ENCODE measurements around the gene DMD. TPM values are rescaled to one million over a fixed set of nuclear protein-coding genes. Genes with fewer than 3 reads are reported as not detected.

Gene DMD
- total RNA-seq, 1 donor from 2014 or later = 22.2 TPM

GRCh38 chrX:32598707-32599106 lies 612.6 kb downstream of the DMD start:
- Mint-ChIP-seq H3K36me3 (ENCODE audit: low read depth, unreplicated experiment) (no peaks in the 10 kb centered on the region), H3K9me3 (ENCODE audit: unreplicated experiment) (no peaks in the 10 kb centered on the region), H3K4me3 (ENCODE audit: unreplicated experiment) (no peak overlapping the region), H3K27me3 (ENCODE audit: low read depth, unreplicated experiment) (no peaks in the 10 kb centered on the region), H3K27ac (ENCODE audit: unreplicated experiment) (no peak overlapping the region), H3K4me1 (ENCODE audit: low read depth, unreplicated experiment) (no peaks in the 10 kb centered on the region)
- Histone ChIP-seq H2AFZ (ENCODE audit: low read depth, low read length) (no peak overlapping the region), H3K4me3 (ENCODE audit: insufficient read depth, low read depth, low read length) (no peak overlapping the region), H3K4me1 (ENCODE audit: insufficient read depth, low read length) (no peaks in the 10 kb centered on the region), H3K9me3 (ENCODE audit: insufficient read depth, low read depth, low read length) (no peaks in the 10 kb centered on the region), H3K4me2 (ENCODE audit: low read length) (no peak overlapping the region), H3K27ac (ENCODE audit: low read depth, low read length) (no peak overlapping the region), H4K20me1 (ENCODE audit: insufficient read depth, low read length) (no peaks in the 10 kb centered on the region), H3K9ac (ENCODE audit: low read length) (no peak overlapping the region), H3K36me3 (ENCODE audit: insufficient read depth, low read length) (no peaks in the 10 kb centered on the region), H3K27me3 (ENCODE audit: insufficient read depth, low read length) (no peaks in the 10 kb centered on the region), H3K79me2 (ENCODE audit: insufficient read depth, low read length) (no peaks in the 10 kb centered on the region)
- no peak for FAIRE-seq
- DNase-seq (ENCODE audit: low read depth) = no peak
- no peak for TF ChIP-seq EZH2 (IDR thresholded peaks at IDR 0.05; ENCODE audit: insufficient read depth, low read length)
- TF ChIP-seq CTCF (IDR thresholded peaks at IDR 0.05; ENCODE audit: insufficient read depth, low read depth, low read length) = no peak

GRCh38 chrX:32597777-32598176 lies 613.6 kb downstream of the DMD start:
- Histone ChIP-seq H2AFZ (ENCODE audit: low read depth, low read length) (no peak overlapping the region), H3K36me3 (ENCODE audit: insufficient read depth, low read length) (no peaks in the 10 kb centered on the region), H4K20me1 (ENCODE audit: insufficient read depth, low read length) (no peaks in the 10 kb centered on the region), H3K27ac (ENCODE audit: low read depth, low read length) (no peak overlapping the region), H3K9ac (ENCODE audit: low read length) (no peak overlapping the region), H3K27me3 (ENCODE audit: insufficient read depth, low read length) (no peaks in the 10 kb centered on the region), H3K4me3 (ENCODE audit: insufficient read depth, low read depth, low read length) (no peak overlapping the region), H3K4me2 (ENCODE audit: low read length) (no peak overlapping the region), H3K9me3 (ENCODE audit: insufficient read depth, low read depth, low read length) (no peaks in the 10 kb centered on the region), H3K79me2 (ENCODE audit: insufficient read depth, low read length) (no peaks in the 10 kb centered on the region), H3K4me1 (ENCODE audit: insufficient read depth, low read length) (no peaks in the 10 kb centered on the region)
- Mint-ChIP-seq H3K27me3 (ENCODE audit: low read depth, unreplicated experiment) (no peaks in the 10 kb centered on the region), H3K4me1 (ENCODE audit: low read depth, unreplicated experiment) (no peaks in the 10 kb centered on the region), H3K36me3 (ENCODE audit: low read depth, unreplicated experiment) (no peaks in the 10 kb centered on the region), H3K27ac (ENCODE audit: unreplicated experiment) (no peak overlapping the region), H3K9me3 (ENCODE audit: unreplicated experiment) (no peaks in the 10 kb centered on the region), H3K4me3 (ENCODE audit: unreplicated experiment) (no peak overlapping the region)
- DNase-seq (ENCODE audit: low read depth) (no peak), FAIRE-seq (peak; percentile 83)
- TF ChIP-seq CTCF (IDR thresholded peaks at IDR 0.05; ENCODE audit: insufficient read depth, low read depth, low read length) (no peak), EZH2 (IDR thresholded peaks at IDR 0.05; ENCODE audit: insufficient read depth, low read length) (no peak)

GRCh38 chrX:32592786-32593185 lies 618.6 kb downstream of the DMD start:
- Histone ChIP-seq H3K9me3 (ENCODE audit: insufficient read depth, low read depth, low read length) (no peaks in the 10 kb centered on the region), H3K27ac (ENCODE audit: low read depth, low read length) (no peak overlapping the region), H3K79me2 (ENCODE audit: insufficient read depth, low read length) (no peaks in the 10 kb centered on the region), H3K9ac (ENCODE audit: low read length) (no peak overlapping the region), H2AFZ (ENCODE audit: low read depth, low read length) (no peak overlapping the region), H3K4me2 (ENCODE audit: low read length) (no peak overlapping the region), H3K4me1 (ENCODE audit: insufficient read depth, low read length) (no peaks in the 10 kb centered on the region), H3K27me3 (ENCODE audit: insufficient read depth, low read length) (no peaks in the 10 kb centered on the region), H3K4me3 (ENCODE audit: insufficient read depth, low read depth, low read length) (no peak overlapping the region), H3K36me3 (ENCODE audit: insufficient read depth, low read length) (no peaks in the 10 kb centered on the region), H4K20me1 (ENCODE audit: insufficient read depth, low read length) (no peaks in the 10 kb centered on the region)
- no peak for FAIRE-seq
- Mint-ChIP-seq H3K9me3 (ENCODE audit: unreplicated experiment) (no peaks in the 10 kb centered on the region), H3K4me1 (ENCODE audit: low read depth, unreplicated experiment) (no peaks in the 10 kb centered on the region), H3K36me3 (ENCODE audit: low read depth, unreplicated experiment) (no peaks in the 10 kb centered on the region), H3K27me3 (ENCODE audit: low read depth, unreplicated experiment) (no peaks in the 10 kb centered on the region), H3K27ac (ENCODE audit: unreplicated experiment) (no peak overlapping the region), H3K4me3 (ENCODE audit: unreplicated experiment) (no peak overlapping the region)
- no peak for DNase-seq (ENCODE audit: low read depth)
- TF ChIP-seq CTCF (IDR thresholded peaks at IDR 0.05; ENCODE audit: insufficient read depth, low read depth, low read length) (no peak), EZH2 (IDR thresholded peaks at IDR 0.05; ENCODE audit: insufficient read depth, low read length) (no peak)

All from astrocyte (in vitro differentiated cells and primary cell).